GM23338 (cell line): ENCODE measurements around the gene SEMA6D. TPM values are rescaled to one million over a fixed set of nuclear protein-coding genes. Genes with fewer than 3 reads are reported as not detected.

Experiments
- ATAC-seq: fragments of 200-7000 bp; cut with Tn5 transposase; 3 replicates; pipeline ENCODE4 v1.9.1; 2020
- DNase-seq: peaks from one replicate; pipeline ENCODE4 v3.0.0-alpha.2; 2015; ENCODE audit warnings: low spot score
- H2AFZ ChIP-seq: fragments of 200-600 bp; sonication (generic); 2 replicates; pipeline ENCODE4 v1.8.0; 2016; ENCODE audit warnings: antibody characterized with exemption, mild to moderate bottlenecking, moderate library complexity
- H3F3A ChIP-seq: fragments of 200-600 bp; sonication (generic); replicated peaks from 2 replicates; pipeline ENCODE4 v1.8.0; 2017; ENCODE audit warnings: antibody characterized with exemption, mixed run types, low read depth
- H3K27ac ChIP-seq: fragments of 200-600 bp; sonication (generic); 2 replicates; pipeline ENCODE4 v1.6.1; 2016; ENCODE audit warnings: low read depth
- H3K27me3 ChIP-seq: fragments of 200-600 bp; sonication (generic); 2 replicates; pipeline ENCODE4 v1.8.0; 2016; ENCODE audit warnings: mild to moderate bottlenecking, mixed run types, moderate library complexity; ENCODE audit not compliant: insufficient read depth
- H3K36me3 ChIP-seq: fragments of 200-600 bp; sonication (generic); 2 replicates; pipeline ENCODE4 v1.8.0; 2016; ENCODE audit warnings: mild to moderate bottlenecking; ENCODE audit not compliant: insufficient read depth
- H3K4me1 ChIP-seq: fragments of 200-600 bp; sonication (generic); 2 replicates; pipeline ENCODE4 v1.8.0; 2016; ENCODE audit warnings: mild to moderate bottlenecking, moderate library complexity; ENCODE audit not compliant: insufficient read depth
- H3K4me2 ChIP-seq: fragments of 200-600 bp; sonication (generic); 2 replicates; pipeline ENCODE4 v1.7.1; 2017; ENCODE audit warnings: mixed run types
- H3K4me3 ChIP-seq: fragments of 200-600 bp; sonication (generic); 2 replicates; pipeline ENCODE4 v1.6.1; 2016; ENCODE audit warnings: mixed run types
- H3K79me2 ChIP-seq: fragments of 200-600 bp; sonication (generic); replicated peaks from 2 replicates; pipeline ENCODE4 v1.8.0; 2017; ENCODE audit warnings: mild to moderate bottlenecking; ENCODE audit not compliant: insufficient read depth
- H3K9me2 ChIP-seq: fragments of 200-600 bp; sonication (generic); 2 replicates; pipeline ENCODE4 v1.8.0; 2017; ENCODE audit not compliant: insufficient read depth
- H4K20me1 ChIP-seq: fragments of 200-600 bp; sonication (generic); replicated peaks from 2 replicates; pipeline ENCODE4 v1.8.0; 2017; ENCODE audit warnings: mild to moderate bottlenecking; ENCODE audit not compliant: insufficient read depth
- H3K27ac Mint-ChIP-seq: 2 replicates; pipeline ENCODE4 v1.8.0; 2020; ENCODE audit warnings: inconsistent platforms, mild to moderate bottlenecking, moderate library complexity, mixed read lengths
- H3K27me3 Mint-ChIP-seq: 3 replicates; pipeline ENCODE4 v1.8.0; 2022; ENCODE audit warnings: low read depth, mild to moderate bottlenecking, moderate library complexity, mixed read lengths, inconsistent platforms; ENCODE audit not compliant: insufficient read depth, poor library complexity
- H3K36me3 Mint-ChIP-seq: 3 replicates; pipeline ENCODE4 v1.8.0; 2021; ENCODE audit warnings: low read depth, mild to moderate bottlenecking, inconsistent platforms, moderate library complexity, mixed read lengths
- H3K4me1 Mint-ChIP-seq: 3 replicates; pipeline ENCODE4 v1.8.0; 2020; ENCODE audit warnings: mild to moderate bottlenecking, inconsistent platforms, mixed read lengths
- H3K4me3 Mint-ChIP-seq: 3 replicates; pipeline ENCODE4 v1.8.0; 2021; ENCODE audit warnings: moderate library complexity, mild to moderate bottlenecking, inconsistent platforms, mixed read lengths
- H3K9me3 Mint-ChIP-seq: 3 replicates; pipeline ENCODE4 v1.8.0; 2020; ENCODE audit warnings: moderate library complexity, mild to moderate bottlenecking, inconsistent platforms, mixed read lengths
- CREB1 ChIP-seq: fragments of 250-450 bp; sonication (Bioruptor Pico); IDR thresholded peaks from 2 replicates; pipeline ENCODE4 v1.5.0; 2020; ENCODE audit warnings: low read depth, mild to moderate bottlenecking, moderate library complexity
- EZH2 ChIP-seq: fragments of 200-600 bp; sonication (generic); IDR thresholded peaks from one replicate; pipeline ENCODE4 v1.8.0; 2017; ENCODE audit warnings: antibody characterized with exemption, mild to moderate bottlenecking, low read depth; ENCODE audit not compliant: unreplicated experiment
- EZH2phosphoT487 ChIP-seq: fragments of 200-600 bp; sonication (generic); IDR thresholded peaks from one replicate; pipeline ENCODE4 v1.8.1; 2018; ENCODE audit warnings: antibody characterized with exemption; ENCODE audit not compliant: unreplicated experiment
- JUNB ChIP-seq: IDR thresholded peaks from one replicate; pipeline ENCODE4 v1.6.1; 2016; ENCODE audit warnings: antibody characterized with exemption; ENCODE audit not compliant: unreplicated experiment
- NANOG ChIP-seq: IDR thresholded peaks from 2 replicates; pipeline ENCODE4 v1.6.1; 2016; ENCODE audit warnings: antibody characterized with exemption, borderline replicate concordance
- POLR2AphosphoS5 ChIP-seq: IDR thresholded peaks from 2 replicates; pipeline ENCODE4 v1.6.1; 2016; ENCODE audit warnings: antibody characterized with exemption, low read depth
- STAT1 ChIP-seq: IDR thresholded peaks from one replicate; pipeline ENCODE4 v1.6.1; 2016; ENCODE audit warnings: antibody characterized with exemption; ENCODE audit not compliant: unreplicated experiment
- ZNF114 ChIP-seq: fragments of 250-450 bp; sonication (Bioruptor Pico); IDR thresholded peaks from 2 replicates; pipeline ENCODE4 v1.5.0; 2020; ENCODE audit warnings: mild to moderate bottlenecking, moderate library complexity
- ZNF331 ChIP-seq: fragments of 250-450 bp; sonication (Bioruptor Pico); IDR thresholded peaks from 2 replicates; pipeline ENCODE4 v1.5.0; 2020; ENCODE audit warnings: low read depth, mild to moderate bottlenecking, moderate library complexity
- polyA plus RNA-seq: library from polyadenylated mRNA; unstranded; fragments of >200 nt; fragmentation: Nextera tagmentation; extraction: Ambion mirVana; gene quantifications from 2 replicates; pipeline ENCODE4 v1.2.1, GENCODE V29; 2016
- total RNA-seq: library from RNA; depleted of rRNA; stranded (reverse); fragments of >200 nt; shearing (Covaris generic); gene quantifications from 2 replicates; pipeline ENCODE4 v1.2.3, GENCODE V29; 2014
- TF ChIP-seq, protein P1 (sequence below): fragments of 250-450 bp; sonication (Bioruptor Pico); IDR thresholded peaks from 2 replicates; pipeline ENCODE4 v1.5.0; 2020; ENCODE audit warnings: mild to moderate bottlenecking, moderate library complexity
- TF ChIP-seq, protein P2 (sequence below), 2 experiments: fragments of 200-600 bp in 1 of 2; sonication (generic) in 1 of 2; conservative IDR thresholded peaks; 2 replicates each; pipeline versions ENCODE4 v1.5.1 to v1.6.1; 2016 to 2017; ENCODE audit warnings: antibody characterized with exemption in 2 of 2, low read depth in 2 of 2, mild to moderate bottlenecking in 2 of 2, moderate library complexity in 1 of 2
- TF ChIP-seq, protein P3 (sequence below): IDR thresholded peaks from 2 replicates; pipeline ENCODE4 v1.6.1; 2016; ENCODE audit warnings: antibody characterized with exemption
- TF ChIP-seq, protein P4 (sequence below): IDR thresholded peaks from one replicate; pipeline ENCODE4 v1.6.1; 2018; ENCODE audit warnings: antibody characterized with exemption; ENCODE audit not compliant: unreplicated experiment

The SEMA6D gene
- total and polyA plus RNA-seq, 2 experiments from 2014 or later = 0.37 to 0.97 TPM

DNA sequence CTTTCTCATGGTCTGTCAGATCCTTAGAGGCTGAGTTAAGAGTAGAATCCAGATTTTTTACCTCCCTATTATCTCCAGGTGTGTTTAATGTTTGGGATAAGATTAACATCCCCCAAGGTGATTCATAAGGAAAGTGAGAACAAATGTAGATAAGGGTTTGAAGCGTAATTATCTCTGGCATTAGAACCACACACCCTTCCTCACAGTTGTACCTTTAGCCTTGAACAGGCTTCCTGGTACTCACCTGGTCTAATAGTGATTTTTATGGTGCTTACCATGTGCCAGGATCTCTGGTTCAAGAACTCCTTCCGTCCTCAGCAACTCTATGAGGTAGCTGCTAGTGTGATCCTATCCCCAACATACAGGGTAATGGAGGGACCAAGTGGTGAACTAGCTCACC, 27.7 kb downstream of the SEMA6D start:
- H3K9me3 Mint-ChIP-seq = no peaks in the 10 kb centered on the region
- H3K27me3 ChIP-seq = peaks cover 50% of the 10 kb centered on the region
- TF ChIP-seq, protein P1, sequence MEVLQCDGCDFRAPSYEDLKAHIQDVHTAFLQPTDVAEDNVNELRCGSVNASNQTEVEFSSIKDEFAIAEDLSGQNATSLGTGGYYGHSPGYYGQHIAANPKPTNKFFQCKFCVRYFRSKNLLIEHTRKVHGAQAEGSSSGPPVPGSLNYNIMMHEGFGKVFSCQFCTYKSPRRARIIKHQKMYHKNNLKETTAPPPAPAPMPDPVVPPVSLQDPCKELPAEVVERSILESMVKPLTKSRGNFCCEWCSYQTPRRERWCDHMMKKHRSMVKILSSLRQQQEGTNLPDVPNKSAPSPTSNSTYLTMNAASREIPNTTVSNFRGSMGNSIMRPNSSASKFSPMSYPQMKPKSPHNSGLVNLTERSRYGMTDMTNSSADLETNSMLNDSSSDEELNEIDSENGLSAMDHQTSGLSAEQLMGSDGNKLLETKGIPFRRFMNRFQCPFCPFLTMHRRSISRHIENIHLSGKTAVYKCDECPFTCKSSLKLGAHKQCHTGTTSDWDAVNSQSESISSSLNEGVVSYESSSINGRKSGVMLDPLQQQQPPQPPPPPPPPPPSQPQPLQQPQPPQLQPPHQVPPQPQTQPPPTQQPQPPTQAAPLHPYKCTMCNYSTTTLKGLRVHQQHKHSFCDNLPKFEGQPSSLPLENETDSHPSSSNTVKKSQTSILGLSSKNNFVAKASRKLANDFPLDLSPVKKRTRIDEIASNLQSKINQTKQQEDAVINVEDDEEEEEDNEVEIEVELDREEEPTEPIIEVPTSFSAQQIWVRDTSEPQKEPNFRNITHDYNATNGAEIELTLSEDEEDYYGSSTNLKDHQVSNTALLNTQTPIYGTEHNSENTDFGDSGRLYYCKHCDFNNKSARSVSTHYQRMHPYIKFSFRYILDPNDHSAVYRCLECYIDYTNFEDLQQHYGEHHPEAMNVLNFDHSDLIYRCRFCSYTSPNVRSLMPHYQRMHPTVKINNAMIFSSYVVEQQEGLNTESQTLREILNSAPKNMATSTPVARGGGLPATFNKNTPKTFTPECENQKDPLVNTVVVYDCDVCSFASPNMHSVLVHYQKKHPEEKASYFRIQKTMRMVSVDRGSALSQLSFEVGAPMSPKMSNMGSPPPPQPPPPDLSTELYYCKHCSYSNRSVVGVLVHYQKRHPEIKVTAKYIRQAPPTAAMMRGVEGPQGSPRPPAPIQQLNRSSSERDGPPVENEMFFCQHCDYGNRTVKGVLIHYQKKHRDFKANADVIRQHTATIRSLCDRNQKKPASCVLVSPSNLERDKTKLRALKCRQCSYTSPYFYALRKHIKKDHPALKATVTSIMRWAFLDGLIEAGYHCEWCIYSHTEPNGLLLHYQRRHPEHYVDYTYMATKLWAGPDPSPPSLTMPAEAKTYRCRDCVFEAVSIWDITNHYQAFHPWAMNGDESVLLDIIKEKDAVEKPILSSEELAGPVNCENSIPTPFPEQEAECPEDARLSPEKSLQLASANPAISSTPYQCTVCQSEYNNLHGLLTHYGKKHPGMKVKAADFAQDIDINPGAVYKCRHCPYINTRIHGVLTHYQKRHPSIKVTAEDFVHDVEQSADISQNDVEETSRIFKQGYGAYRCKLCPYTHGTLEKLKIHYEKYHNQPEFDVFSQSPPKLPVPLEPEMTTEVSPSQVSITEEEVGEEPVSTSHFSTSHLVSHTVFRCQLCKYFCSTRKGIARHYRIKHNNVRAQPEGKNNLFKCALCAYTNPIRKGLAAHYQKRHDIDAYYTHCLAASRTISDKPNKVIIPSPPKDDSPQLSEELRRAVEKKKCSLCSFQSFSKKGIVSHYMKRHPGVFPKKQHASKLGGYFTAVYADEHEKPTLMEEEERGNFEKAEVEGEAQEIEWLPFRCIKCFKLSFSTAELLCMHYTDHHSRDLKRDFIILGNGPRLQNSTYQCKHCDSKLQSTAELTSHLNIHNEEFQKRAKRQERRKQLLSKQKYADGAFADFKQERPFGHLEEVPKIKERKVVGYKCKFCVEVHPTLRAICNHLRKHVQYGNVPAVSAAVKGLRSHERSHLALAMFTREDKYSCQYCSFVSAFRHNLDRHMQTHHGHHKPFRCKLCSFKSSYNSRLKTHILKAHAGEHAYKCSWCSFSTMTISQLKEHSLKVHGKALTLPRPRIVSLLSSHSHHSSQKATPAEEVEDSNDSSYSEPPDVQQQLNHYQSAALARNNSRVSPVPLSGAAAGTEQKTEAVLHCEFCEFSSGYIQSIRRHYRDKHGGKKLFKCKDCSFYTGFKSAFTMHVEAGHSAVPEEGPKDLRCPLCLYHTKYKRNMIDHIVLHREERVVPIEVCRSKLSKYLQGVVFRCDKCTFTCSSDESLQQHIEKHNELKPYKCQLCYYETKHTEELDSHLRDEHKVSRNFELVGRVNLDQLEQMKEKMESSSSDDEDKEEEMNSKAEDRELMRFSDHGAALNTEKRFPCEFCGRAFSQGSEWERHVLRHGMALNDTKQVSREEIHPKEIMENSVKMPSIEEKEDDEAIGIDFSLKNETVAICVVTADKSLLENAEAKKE (CRISPR knock-in tag) = no peak
- TF ChIP-seq EZH2phosphoT487 = no peak
- TF ChIP-seq ZNF331 (CRISPR knock-in tag) = no peak
- TF ChIP-seq STAT1 = no peak
- no peak for TF ChIP-seq JUNB
- no peak for TF ChIP-seq ZNF114 (CRISPR knock-in tag)
- TF ChIP-seq NANOG = no peak
- TF ChIP-seq POLR2AphosphoS5 = no peak
- TF ChIP-seq, protein P2, sequence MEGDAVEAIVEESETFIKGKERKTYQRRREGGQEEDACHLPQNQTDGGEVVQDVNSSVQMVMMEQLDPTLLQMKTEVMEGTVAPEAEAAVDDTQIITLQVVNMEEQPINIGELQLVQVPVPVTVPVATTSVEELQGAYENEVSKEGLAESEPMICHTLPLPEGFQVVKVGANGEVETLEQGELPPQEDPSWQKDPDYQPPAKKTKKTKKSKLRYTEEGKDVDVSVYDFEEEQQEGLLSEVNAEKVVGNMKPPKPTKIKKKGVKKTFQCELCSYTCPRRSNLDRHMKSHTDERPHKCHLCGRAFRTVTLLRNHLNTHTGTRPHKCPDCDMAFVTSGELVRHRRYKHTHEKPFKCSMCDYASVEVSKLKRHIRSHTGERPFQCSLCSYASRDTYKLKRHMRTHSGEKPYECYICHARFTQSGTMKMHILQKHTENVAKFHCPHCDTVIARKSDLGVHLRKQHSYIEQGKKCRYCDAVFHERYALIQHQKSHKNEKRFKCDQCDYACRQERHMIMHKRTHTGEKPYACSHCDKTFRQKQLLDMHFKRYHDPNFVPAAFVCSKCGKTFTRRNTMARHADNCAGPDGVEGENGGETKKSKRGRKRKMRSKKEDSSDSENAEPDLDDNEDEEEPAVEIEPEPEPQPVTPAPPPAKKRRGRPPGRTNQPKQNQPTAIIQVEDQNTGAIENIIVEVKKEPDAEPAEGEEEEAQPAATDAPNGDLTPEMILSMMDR (conservative IDR thresholded peaks at IDR 0.05; ENCODE audit: low read depth in 2 of 2) = no peak
- TF ChIP-seq, protein P3, sequence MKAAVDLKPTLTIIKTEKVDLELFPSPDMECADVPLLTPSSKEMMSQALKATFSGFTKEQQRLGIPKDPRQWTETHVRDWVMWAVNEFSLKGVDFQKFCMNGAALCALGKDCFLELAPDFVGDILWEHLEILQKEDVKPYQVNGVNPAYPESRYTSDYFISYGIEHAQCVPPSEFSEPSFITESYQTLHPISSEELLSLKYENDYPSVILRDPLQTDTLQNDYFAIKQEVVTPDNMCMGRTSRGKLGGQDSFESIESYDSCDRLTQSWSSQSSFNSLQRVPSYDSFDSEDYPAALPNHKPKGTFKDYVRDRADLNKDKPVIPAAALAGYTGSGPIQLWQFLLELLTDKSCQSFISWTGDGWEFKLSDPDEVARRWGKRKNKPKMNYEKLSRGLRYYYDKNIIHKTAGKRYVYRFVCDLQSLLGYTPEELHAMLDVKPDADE = no peak
- TF ChIP-seq, protein P4, sequence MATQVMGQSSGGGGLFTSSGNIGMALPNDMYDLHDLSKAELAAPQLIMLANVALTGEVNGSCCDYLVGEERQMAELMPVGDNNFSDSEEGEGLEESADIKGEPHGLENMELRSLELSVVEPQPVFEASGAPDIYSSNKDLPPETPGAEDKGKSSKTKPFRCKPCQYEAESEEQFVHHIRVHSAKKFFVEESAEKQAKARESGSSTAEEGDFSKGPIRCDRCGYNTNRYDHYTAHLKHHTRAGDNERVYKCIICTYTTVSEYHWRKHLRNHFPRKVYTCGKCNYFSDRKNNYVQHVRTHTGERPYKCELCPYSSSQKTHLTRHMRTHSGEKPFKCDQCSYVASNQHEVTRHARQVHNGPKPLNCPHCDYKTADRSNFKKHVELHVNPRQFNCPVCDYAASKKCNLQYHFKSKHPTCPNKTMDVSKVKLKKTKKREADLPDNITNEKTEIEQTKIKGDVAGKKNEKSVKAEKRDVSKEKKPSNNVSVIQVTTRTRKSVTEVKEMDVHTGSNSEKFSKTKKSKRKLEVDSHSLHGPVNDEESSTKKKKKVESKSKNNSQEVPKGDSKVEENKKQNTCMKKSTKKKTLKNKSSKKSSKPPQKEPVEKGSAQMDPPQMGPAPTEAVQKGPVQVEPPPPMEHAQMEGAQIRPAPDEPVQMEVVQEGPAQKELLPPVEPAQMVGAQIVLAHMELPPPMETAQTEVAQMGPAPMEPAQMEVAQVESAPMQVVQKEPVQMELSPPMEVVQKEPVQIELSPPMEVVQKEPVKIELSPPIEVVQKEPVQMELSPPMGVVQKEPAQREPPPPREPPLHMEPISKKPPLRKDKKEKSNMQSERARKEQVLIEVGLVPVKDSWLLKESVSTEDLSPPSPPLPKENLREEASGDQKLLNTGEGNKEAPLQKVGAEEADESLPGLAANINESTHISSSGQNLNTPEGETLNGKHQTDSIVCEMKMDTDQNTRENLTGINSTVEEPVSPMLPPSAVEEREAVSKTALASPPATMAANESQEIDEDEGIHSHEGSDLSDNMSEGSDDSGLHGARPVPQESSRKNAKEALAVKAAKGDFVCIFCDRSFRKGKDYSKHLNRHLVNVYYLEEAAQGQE = no peak
- no peak for TF ChIP-seq EZH2
- TF ChIP-seq CREB1 (CRISPR knock-in tag) = no peak

More for the DNA sequence above, 27.7 kb downstream of the SEMA6D start:
- Histone ChIP-seq H3K4me1 (peaks cover 19% of the 10 kb centered on the region), H3F3A (no peaks in the 10 kb centered on the region), H3K36me3 (no peaks in the 10 kb centered on the region), H3K9me2 (peaks cover 9% of the 10 kb centered on the region; the same call in 1 of the 2 replicates), H3K4me3 (no peak overlapping the region), H3K79me2 (no peaks in the 10 kb centered on the region), H2AFZ (no peak overlapping the region), H4K20me1 (no peaks in the 10 kb centered on the region), H3K27ac (no peak overlapping the region), H3K4me2 (no peak overlapping the region)
- no peak overlapping the region for H3K4me3 Mint-ChIP-seq
- peaks cover 21% of the 10 kb centered on the region for H3K4me1 Mint-ChIP-seq
- ATAC-seq (no peak), DNase-seq (no peak)
- H3K36me3 Mint-ChIP-seq = no peaks in the 10 kb centered on the region
- peaks cover 10% of the 10 kb centered on the region for H3K27me3 Mint-ChIP-seq
- H3K27ac Mint-ChIP-seq = no peak overlapping the region
